Colonic mucosa (tissue), 4 donors: ENCODE results near the gene TIMM23. TPM values are rescaled to one million over a fixed set of nuclear protein-coding genes. Genes with fewer than 3 reads are reported as not detected.

ENCODE experiments used
- DNase-seq: peaks from one replicate; pipeline ENCODE4 v3.0.0-alpha.2; 2020
- H3K27ac ChIP-seq: fragments of 200-600 bp; one replicate; pipeline ENCODE4 v1.8.0; 2021
- H3K27me3 ChIP-seq: fragments of 200-600 bp; one replicate; pipeline ENCODE4 v1.8.0; 2021
- H3K36me3 ChIP-seq: fragments of 200-600 bp; one replicate; pipeline ENCODE4 v1.8.0; 2021
- H3K4me1 ChIP-seq: fragments of 200-600 bp; one replicate; pipeline ENCODE4 v1.8.0; 2021; ENCODE audit warnings: mild to moderate bottlenecking
- H3K4me3 ChIP-seq: fragments of 200-600 bp; one replicate; pipeline ENCODE4 v1.8.0; 2021
- H3K9ac ChIP-seq, 2 donors: one replicate each; pipeline ENCODE4 v1.7.0; 2013; ENCODE audit warnings: control low read depth in 2 of 2, low read depth in 2 of 2, low read length in 2 of 2
- H3K9me3 ChIP-seq: fragments of 200-600 bp; one replicate; pipeline ENCODE4 v1.8.0; 2021
- CTCF ChIP-seq: fragments of 200-600 bp; IDR thresholded peaks from one replicate; pipeline ENCODE4 v1.8.0; 2022; ENCODE audit warnings: antibody characterized with exemption, mild to moderate bottlenecking
- intact Hi-C: fragments of 100-400 bp; cut with DNase I; formaldehyde crosslinking; loops from one replicate; pipeline ENCODE4 v1.14.1; 2022
- total RNA-seq, 2 donors: library from RNA; stranded (reverse); fragmentation: NEBNext Ultra II Directional in 1 of 2; extraction: Animal tissue kit (Norgen Biotek cat#: 25700) in 1 of 2; gene quantifications; one replicate each; pipeline ENCODE4 v1.2.1, GENCODE V29; 2021
- donor health status: healthy.
- donor health status: DM: no; HTN: no; CAD: no.
- donor health status: DM: no; HTN: no; CAD: no.

TIMM23 gene
- total RNA-seq, 2 donors from 2014 or later, result 42.8 to 73.1 TPM

GRCh38 chr10:46030091-46030937, 58.0 kb downstream of the TIMM23 start, which contains the start of gene NCOA4:
TSS of gene NCOA4 (minus strand) at chr10:46030623. CDS start at chr10:46016680, 13,943 bp downstream.
- DNase-seq, result peak; percentile 98
- Histone ChIP-seq H3K9me3 (no peaks in the 10 kb centered on the region), H3K4me1 (peaks cover 9% of the 10 kb centered on the region), H3K27ac (peak within 1 kb of the TSS; percentile 89), H3K36me3 (no peaks in the 10 kb centered on the region), H3K4me3 (peak within 1 kb of the TSS; percentile 82), H3K9ac (peak within 1 kb of the TSS; percentile 81 to 85), H3K27me3 (no peaks in the 10 kb centered on the region)
- peak; percentile 76 for TF ChIP-seq CTCF
- intact Hi-C loops, result no loop called here

GRCh38 chr10:46031648-46032532, 59.6 kb downstream of the TIMM23 start:
- no peak for TF ChIP-seq CTCF
- H3K4me1 ChIP-seq, result peaks cover 9% of the 10 kb centered on the region
- H3K36me3 ChIP-seq, result no peaks in the 10 kb centered on the region
- DNase-seq, result no peak
- H3K9ac ChIP-seq, result no peak overlapping the region
- H3K4me3 ChIP-seq, result no peak overlapping the region
- intact Hi-C loops, result no loop called here
- H3K9me3 ChIP-seq, result no peaks in the 10 kb centered on the region
- no peak overlapping the region for H3K27ac ChIP-seq
- no peaks in the 10 kb centered on the region for H3K27me3 ChIP-seq

- Histone ChIP-seq H3K4me1 (peaks cover 4% of the 10 kb centered on the region), H3K4me3 (no peak overlapping the region), H3K36me3 (no peaks in the 10 kb centered on the region), H3K27ac (no peak overlapping the region), H3K9ac (no peak overlapping the region), H3K9me3 (no peaks in the 10 kb centered on the region), H3K27me3 (no peaks in the 10 kb centered on the region)
- no peak for TF ChIP-seq CTCF
- no peak for DNase-seq
- intact Hi-C loops, result no loop called here
Measured at GRCh38 chr10:46033602-46034011, 61.3 kb downstream of the TIMM23 start.

- no peak overlapping the region for H3K9ac ChIP-seq
- intact Hi-C loops, result no loop called here
- no peaks in the 10 kb centered on the region for H3K27me3 ChIP-seq
- no peak overlapping the region for H3K4me3 ChIP-seq
- no peak for TF ChIP-seq CTCF
- H3K9me3 ChIP-seq, result no peaks in the 10 kb centered on the region
- H3K27ac ChIP-seq, result no peak overlapping the region
- DNase-seq, result no peak
- H3K36me3 ChIP-seq, result no peaks in the 10 kb centered on the region
- H3K4me1 ChIP-seq, result no peaks in the 10 kb centered on the region
Measured at GRCh38 chr10:46035923-46036849, 63.9 kb downstream of the TIMM23 start.
